Endodermal cell (in vitro differentiated cells): ENCODE data around the gene MBD3L4. TPM values are rescaled to one million over a fixed set of nuclear protein-coding genes. Genes with fewer than 3 reads are reported as not detected.
"Not testable (repeated sequence)": the region's sequence is repeated elsewhere in the genome, so short reads cannot be mapped to it uniquely, and the experiment has no call there.

Experiments used
- DNase-seq: peaks from one replicate; pipeline ENCODE4 v3.0.0-alpha.2; 2017
- H3K27ac ChIP-seq: 2 replicates; pipeline ENCODE4 v1.5.1; 2013; ENCODE audit warnings: mild to moderate bottlenecking, low read depth, low read length, moderate library complexity
- H3K27me3 ChIP-seq: 2 replicates; pipeline ENCODE4 v1.6.1; 2013; ENCODE audit warnings: mild to moderate bottlenecking, low read length, moderate library complexity; ENCODE audit not compliant: insufficient read depth, control insufficient read depth, poor library complexity, severe bottlenecking
- H3K36me3 ChIP-seq: 2 replicates; pipeline ENCODE4 v1.7.0; 2013; ENCODE audit warnings: mild to moderate bottlenecking, low read length, moderate library complexity; ENCODE audit not compliant: control insufficient read depth, insufficient read depth
- H3K4me1 ChIP-seq: one replicate; pipeline ENCODE4 v1.7.0; 2013; ENCODE audit warnings: low read length; ENCODE audit not compliant: control insufficient read depth, insufficient read depth
- H3K4me3 ChIP-seq: 2 replicates; pipeline ENCODE4 v1.5.1; 2013; ENCODE audit warnings: mild to moderate bottlenecking, low read length, moderate library complexity
- H3K9ac ChIP-seq: 2 replicates; pipeline ENCODE4 v1.6.1; 2013; ENCODE audit warnings: mild to moderate bottlenecking, low read length, moderate library complexity; ENCODE audit not compliant: poor library complexity, severe bottlenecking; ENCODE audit errors: extremely low read depth
- H3K9me3 ChIP-seq: 2 replicates; pipeline ENCODE4 v1.6.1; 2013; ENCODE audit warnings: mild to moderate bottlenecking, low read length, moderate library complexity; ENCODE audit not compliant: control insufficient read depth
- H3K27ac Mint-ChIP-seq: 2 replicates; pipeline ENCODE4 v1.8.0; 2020; ENCODE audit warnings: mixed read lengths
- H3K27me3 Mint-ChIP-seq: 2 replicates; pipeline ENCODE4 v1.8.0; 2021; ENCODE audit warnings: mild to moderate bottlenecking, mixed read lengths; ENCODE audit not compliant: insufficient read depth
- H3K36me3 Mint-ChIP-seq: 2 replicates; pipeline ENCODE4 v1.8.0; 2020; ENCODE audit warnings: low read depth, mixed read lengths
- H3K4me1 Mint-ChIP-seq: 2 replicates; pipeline ENCODE4 v1.8.0; 2020; ENCODE audit warnings: mixed read lengths
- H3K4me3 Mint-ChIP-seq: 2 replicates; pipeline ENCODE4 v1.8.0; 2020; ENCODE audit warnings: mild to moderate bottlenecking, moderate library complexity, mixed read lengths
- H3K9me3 Mint-ChIP-seq: 2 replicates; pipeline ENCODE4 v1.8.0; 2020; ENCODE audit warnings: mild to moderate bottlenecking, mixed read lengths
- CTCF ChIP-seq: fragments of 200-600 bp; sonication (generic); conservative IDR thresholded peaks from 2 replicates; pipeline ENCODE4 v1.5.0; 2021; ENCODE audit warnings: antibody characterized with exemption, mild to moderate bottlenecking
- WGBS, 2 experiments: methylation state at CpG; one replicate each; pipeline versions ENCODE4 v1.1.5 to v1.1.7; 2013; ENCODE audit warnings: missing lambda C conversion rate in 2 of 2, mixed read lengths in 1 of 2; ENCODE audit not compliant: insufficient coverage in 1 of 2, insufficient read length in 1 of 2; 5-methylcytosine and 5-hydroxymethylcytosine counted together
- long read RNA-seq, 4 experiments: library from polyadenylated mRNA in 2 of 4; library from RNA in 1 of 4; library from capped mRNA in 1 of 4; stranded (forward) in 3 of 4; unstranded in 1 of 4; transcript quantifications; one replicate each; pipeline ENCODE4 v2.0.0, GENCODE V29; 2020 to 2021; ENCODE audit warnings: inconsistent platforms in 1 of 4
- polyA plus RNA-seq, 2 experiments: library from polyadenylated mRNA; stranded (reverse); fragments of 50-300 nt; gene quantifications; one replicate each; pipeline ENCODE4 v1.2.3, GENCODE V29; 2013
- total RNA-seq, 2 donors: library from RNA; stranded (reverse); fragmentation: NEBNext Ultra II Directional in 1 of 2; extraction: Animal tissue kit (Norgen Biotek cat#: 25700) in 1 of 2; gene quantifications; 2 replicates in 1 of 2; 3 replicates in 1 of 2; pipeline ENCODE4 v1.2.1, GENCODE V29; 2021

The MBD3L4 gene
- not detected for total RNA-seq
- polyA plus RNA-seq (2013, experiment 1 of 2): not detected
- polyA plus RNA-seq (2013, experiment 2 of 2): not detected
- long read RNA-seq, experiment 1: 0 reads
- long read RNA-seq, experiment 2: 0 reads
- long read RNA-seq, experiment 3: 0 reads
- long read RNA-seq, experiment 4: 0 reads

- not testable (repeated sequence) for H3K36me3 Mint-ChIP-seq, H3K27me3 ChIP-seq, H3K4me1 ChIP-seq, H3K9me3 Mint-ChIP-seq, H3K36me3 ChIP-seq, H3K27ac Mint-ChIP-seq, H3K4me1 Mint-ChIP-seq, H3K9me3 ChIP-seq, H3K27ac ChIP-seq, H3K4me3 ChIP-seq, H3K4me3 Mint-ChIP-seq, H3K27me3 Mint-ChIP-seq, DNase-seq, H3K9ac ChIP-seq
- WGBS, 2 experiments: no CpG with 5 or more reads among the region's 9 CpGs
Observed at GRCh38 chr19:7040079-7040478, at the start of gene MBD3L4. MBD3L4 (minus strand) TSS chr19:7040179; CDS start chr19:7040144, 35 bp downstream.

GRCh38 chr19:7088999-7089398, 49.0 kb upstream of the MBD3L4 start:
- Histone ChIP-seq H3K4me3 (no peak overlapping the region), H3K27me3 (no peaks in the 10 kb centered on the region), H3K9ac (no peak overlapping the region), H3K4me1 (no peaks in the 10 kb centered on the region), H3K9me3 (peaks cover 71% of the 10 kb centered on the region), H3K27ac (no peak overlapping the region), H3K36me3 (peaks cover 38% of the 10 kb centered on the region)
- Mint-ChIP-seq H3K9me3 (peaks cover 97% of the 10 kb centered on the region), H3K27me3 (no peaks in the 10 kb centered on the region), H3K4me3 (no peak overlapping the region), H3K36me3 (peaks cover 72% of the 10 kb centered on the region), H3K27ac (no peak overlapping the region), H3K4me1 (no peaks in the 10 kb centered on the region)
- TF ChIP-seq CTCF: no peak
- 95 to 97% methylated on average over 6 of the region's 6 CpGs for WGBS, 2 experiments
- no peak for DNase-seq

GRCh38 chr19:7083076-7083956, 43.3 kb upstream of the MBD3L4 start:
- Mint-ChIP-seq H3K4me1 (no peaks in the 10 kb centered on the region), H3K4me3 (no peak overlapping the region), H3K27ac (no peak overlapping the region), H3K27me3 (no peaks in the 10 kb centered on the region), H3K36me3 (peaks cover 83% of the 10 kb centered on the region), H3K9me3 (peaks cover 99% of the 10 kb centered on the region)
- Histone ChIP-seq H3K27me3 (no peaks in the 10 kb centered on the region), H3K9ac (no peak overlapping the region), H3K9me3 (peaks cover 100% of the 10 kb centered on the region), H3K4me1 (no peaks in the 10 kb centered on the region), H3K4me3 (peak overlapping the region; percentile 79), H3K27ac (no peak overlapping the region), H3K36me3 (peaks cover 72% of the 10 kb centered on the region)
- DNase-seq: peak; percentile 47
- TF ChIP-seq CTCF: no peak
- WGBS, 2 experiments: 89 to 95% methylated on average over 6 to 15 of the region's 15 CpGs
